GM12878 (cell line): ENCODE results near the gene OLFM2.

Experiments
- EP300 ChIP-seq, 2 experiments: fragments of 150-350 bp in 1 of 2; IDR thresholded peaks; 2 replicates each; pipeline ENCODE4 v1.6.1; 2011 to 2012; ENCODE audit warnings: low read depth in 2 of 2, low read length in 2 of 2, borderline replicate concordance in 1 of 2, improper control_type of control experiment in 1 of 2, inconsistent platforms in 1 of 2; ENCODE audit not compliant: control insufficient read depth in 1 of 2
- EZH2 ChIP-seq: IDR thresholded peaks from 2 replicates; pipeline ENCODE4 v1.6.1; 2012; ENCODE audit warnings: low read depth, mild to moderate bottlenecking, control low read depth, inconsistent platforms, low read length, borderline replicate concordance; ENCODE audit not compliant: control insufficient read depth
- HDGF ChIP-seq: fragments of 450-650 bp; IDR thresholded peaks from 2 replicates; pipeline ENCODE4 v1.6.1; 2016; ENCODE audit warnings: antibody characterized with exemption
- MYC ChIP-seq: IDR thresholded peaks from 2 replicates; pipeline ENCODE4 v1.6.1; 2011; ENCODE audit warnings: mild to moderate bottlenecking, low read length, moderate library complexity, inconsistent platforms; ENCODE audit not compliant: insufficient read depth, insufficient replicate concordance, insufficient read length, severe bottlenecking
- POLR2A ChIP-seq: IDR thresholded peaks from 2 replicates; pipeline ENCODE4 v1.6.1; 2011; ENCODE audit warnings: low read depth, mild to moderate bottlenecking, low read length
- RCOR1 ChIP-seq: conservative IDR thresholded peaks from 2 replicates; pipeline ENCODE4 v1.6.1; 2012; ENCODE audit warnings: low read depth, low read length, improper control_type of control experiment
- SP1 ChIP-seq: IDR thresholded peaks from one replicate; pipeline ENCODE4 v1.6.1; 2011; ENCODE audit warnings: low read depth, low read length
- STAT3 ChIP-seq: IDR thresholded peaks from 2 replicates; pipeline ENCODE4 v1.6.1; 2011; ENCODE audit warnings: low read depth, low read length, improper control_type of control experiment
- ZBED1 ChIP-seq: IDR thresholded peaks from 2 replicates; pipeline ENCODE4 v1.6.1; 2016; ENCODE audit warnings: borderline replicate concordance
- TF ChIP-seq, protein P1 (sequence below), 3 experiments: IDR thresholded peaks in 2 of 3; conservative IDR thresholded peaks in 1 of 3; 2 replicates each; pipeline ENCODE4 v1.5.1; 2011; ENCODE audit warnings: low read depth in 3 of 3, low read length in 3 of 3, mild to moderate bottlenecking in 3 of 3, control low read depth in 2 of 3, moderate library complexity in 2 of 3, inconsistent platforms in 1 of 3, mixed read lengths in 1 of 3; ENCODE audit not compliant: control insufficient read depth in 2 of 3, insufficient read depth in 1 of 3; ENCODE audit errors: extremely low read depth in 1 of 3
- TF ChIP-seq, protein P2 (sequence below): fragments of 450-650 bp; IDR thresholded peaks from 2 replicates; pipeline ENCODE4 v1.6.1; 2017; ENCODE audit warnings: mild to moderate bottlenecking, moderate library complexity
- TF ChIP-seq, protein P3 (sequence below): IDR thresholded peaks from 2 replicates; pipeline ENCODE4 v1.6.1; 2012; ENCODE audit warnings: improper control_type of control experiment, low read depth, low read length; ENCODE audit not compliant: insufficient replicate concordance
- TF ChIP-seq, protein P4 (sequence below): fragments of 450-650 bp; IDR thresholded peaks from 2 replicates; pipeline ENCODE4 v1.6.1; 2018; ENCODE audit warnings: borderline replicate concordance, mild to moderate bottlenecking; ENCODE audit not compliant: partially characterized antibody

DNA sequence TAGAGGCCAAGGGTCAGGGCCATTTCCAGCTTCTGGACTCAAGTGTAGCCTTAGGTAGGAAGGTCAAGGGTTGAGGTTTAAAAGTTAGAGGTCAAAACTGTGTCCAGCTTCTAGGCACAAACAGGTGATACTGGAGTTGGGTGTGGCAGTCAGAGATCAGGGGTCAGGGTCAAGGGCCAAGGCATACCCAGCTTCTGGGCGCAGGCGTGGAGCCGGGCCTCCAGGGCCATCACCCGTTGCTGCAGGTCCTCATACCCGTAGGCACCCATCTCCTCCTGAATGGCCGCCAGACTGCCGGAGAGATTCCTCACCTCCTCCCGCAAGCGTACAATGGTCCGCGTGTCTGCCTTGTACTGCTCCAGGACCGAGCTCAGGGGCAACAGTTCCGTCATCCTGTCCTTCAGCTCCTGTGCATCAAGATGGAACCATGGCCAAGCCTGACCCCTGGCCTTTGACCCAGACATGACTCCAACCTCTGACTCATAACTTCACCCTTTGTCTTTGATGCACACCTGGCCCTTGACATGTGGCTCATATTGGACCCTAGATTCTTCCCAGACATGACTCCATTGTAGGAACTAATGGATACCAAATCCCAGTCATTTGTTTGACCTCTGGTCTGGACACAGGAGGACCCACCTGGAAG, 79.1 kb downstream of the OLFM2 start:
- TF ChIP-seq POLR2A, result no peak
- TF ChIP-seq HDGF, result no peak
- TF ChIP-seq STAT3, result no peak
- TF ChIP-seq MYC, result no peak
- TF ChIP-seq, protein P1, sequence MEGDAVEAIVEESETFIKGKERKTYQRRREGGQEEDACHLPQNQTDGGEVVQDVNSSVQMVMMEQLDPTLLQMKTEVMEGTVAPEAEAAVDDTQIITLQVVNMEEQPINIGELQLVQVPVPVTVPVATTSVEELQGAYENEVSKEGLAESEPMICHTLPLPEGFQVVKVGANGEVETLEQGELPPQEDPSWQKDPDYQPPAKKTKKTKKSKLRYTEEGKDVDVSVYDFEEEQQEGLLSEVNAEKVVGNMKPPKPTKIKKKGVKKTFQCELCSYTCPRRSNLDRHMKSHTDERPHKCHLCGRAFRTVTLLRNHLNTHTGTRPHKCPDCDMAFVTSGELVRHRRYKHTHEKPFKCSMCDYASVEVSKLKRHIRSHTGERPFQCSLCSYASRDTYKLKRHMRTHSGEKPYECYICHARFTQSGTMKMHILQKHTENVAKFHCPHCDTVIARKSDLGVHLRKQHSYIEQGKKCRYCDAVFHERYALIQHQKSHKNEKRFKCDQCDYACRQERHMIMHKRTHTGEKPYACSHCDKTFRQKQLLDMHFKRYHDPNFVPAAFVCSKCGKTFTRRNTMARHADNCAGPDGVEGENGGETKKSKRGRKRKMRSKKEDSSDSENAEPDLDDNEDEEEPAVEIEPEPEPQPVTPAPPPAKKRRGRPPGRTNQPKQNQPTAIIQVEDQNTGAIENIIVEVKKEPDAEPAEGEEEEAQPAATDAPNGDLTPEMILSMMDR (IDR thresholded peaks at IDR 0.05 in 2 of 3, conservative IDR thresholded peaks at IDR 0.05 in 1 of 3; ENCODE audit: control insufficient read depth in 2 of 3, extremely low read depth in 1 of 3, insufficient read depth in 1 of 3, low read depth in 3 of 3, low read length in 3 of 3), result no peak
- TF ChIP-seq EZH2, result no peak
- TF ChIP-seq, protein P2, sequence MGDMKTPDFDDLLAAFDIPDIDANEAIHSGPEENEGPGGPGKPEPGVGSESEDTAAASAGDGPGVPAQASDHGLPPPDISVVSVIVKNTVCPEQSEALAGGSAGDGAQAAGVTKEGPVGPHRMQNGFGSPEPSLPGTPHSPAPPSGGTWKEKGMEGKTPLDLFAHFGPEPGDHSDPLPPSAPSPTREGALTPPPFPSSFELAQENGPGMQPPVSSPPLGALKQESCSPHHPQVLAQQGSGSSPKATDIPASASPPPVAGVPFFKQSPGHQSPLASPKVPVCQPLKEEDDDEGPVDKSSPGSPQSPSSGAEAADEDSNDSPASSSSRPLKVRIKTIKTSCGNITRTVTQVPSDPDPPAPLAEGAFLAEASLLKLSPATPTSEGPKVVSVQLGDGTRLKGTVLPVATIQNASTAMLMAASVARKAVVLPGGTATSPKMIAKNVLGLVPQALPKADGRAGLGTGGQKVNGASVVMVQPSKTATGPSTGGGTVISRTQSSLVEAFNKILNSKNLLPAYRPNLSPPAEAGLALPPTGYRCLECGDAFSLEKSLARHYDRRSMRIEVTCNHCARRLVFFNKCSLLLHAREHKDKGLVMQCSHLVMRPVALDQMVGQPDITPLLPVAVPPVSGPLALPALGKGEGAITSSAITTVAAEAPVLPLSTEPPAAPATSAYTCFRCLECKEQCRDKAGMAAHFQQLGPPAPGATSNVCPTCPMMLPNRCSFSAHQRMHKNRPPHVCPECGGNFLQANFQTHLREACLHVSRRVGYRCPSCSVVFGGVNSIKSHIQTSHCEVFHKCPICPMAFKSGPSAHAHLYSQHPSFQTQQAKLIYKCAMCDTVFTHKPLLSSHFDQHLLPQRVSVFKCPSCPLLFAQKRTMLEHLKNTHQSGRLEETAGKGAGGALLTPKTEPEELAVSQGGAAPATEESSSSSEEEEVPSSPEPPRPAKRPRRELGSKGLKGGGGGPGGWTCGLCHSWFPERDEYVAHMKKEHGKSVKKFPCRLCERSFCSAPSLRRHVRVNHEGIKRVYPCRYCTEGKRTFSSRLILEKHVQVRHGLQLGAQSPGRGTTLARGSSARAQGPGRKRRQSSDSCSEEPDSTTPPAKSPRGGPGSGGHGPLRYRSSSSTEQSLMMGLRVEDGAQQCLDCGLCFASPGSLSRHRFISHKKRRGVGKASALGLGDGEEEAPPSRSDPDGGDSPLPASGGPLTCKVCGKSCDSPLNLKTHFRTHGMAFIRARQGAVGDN, result no peak
- TF ChIP-seq RCOR1, result no peak
- TF ChIP-seq SP1, result no peak
- TF ChIP-seq, protein P3, sequence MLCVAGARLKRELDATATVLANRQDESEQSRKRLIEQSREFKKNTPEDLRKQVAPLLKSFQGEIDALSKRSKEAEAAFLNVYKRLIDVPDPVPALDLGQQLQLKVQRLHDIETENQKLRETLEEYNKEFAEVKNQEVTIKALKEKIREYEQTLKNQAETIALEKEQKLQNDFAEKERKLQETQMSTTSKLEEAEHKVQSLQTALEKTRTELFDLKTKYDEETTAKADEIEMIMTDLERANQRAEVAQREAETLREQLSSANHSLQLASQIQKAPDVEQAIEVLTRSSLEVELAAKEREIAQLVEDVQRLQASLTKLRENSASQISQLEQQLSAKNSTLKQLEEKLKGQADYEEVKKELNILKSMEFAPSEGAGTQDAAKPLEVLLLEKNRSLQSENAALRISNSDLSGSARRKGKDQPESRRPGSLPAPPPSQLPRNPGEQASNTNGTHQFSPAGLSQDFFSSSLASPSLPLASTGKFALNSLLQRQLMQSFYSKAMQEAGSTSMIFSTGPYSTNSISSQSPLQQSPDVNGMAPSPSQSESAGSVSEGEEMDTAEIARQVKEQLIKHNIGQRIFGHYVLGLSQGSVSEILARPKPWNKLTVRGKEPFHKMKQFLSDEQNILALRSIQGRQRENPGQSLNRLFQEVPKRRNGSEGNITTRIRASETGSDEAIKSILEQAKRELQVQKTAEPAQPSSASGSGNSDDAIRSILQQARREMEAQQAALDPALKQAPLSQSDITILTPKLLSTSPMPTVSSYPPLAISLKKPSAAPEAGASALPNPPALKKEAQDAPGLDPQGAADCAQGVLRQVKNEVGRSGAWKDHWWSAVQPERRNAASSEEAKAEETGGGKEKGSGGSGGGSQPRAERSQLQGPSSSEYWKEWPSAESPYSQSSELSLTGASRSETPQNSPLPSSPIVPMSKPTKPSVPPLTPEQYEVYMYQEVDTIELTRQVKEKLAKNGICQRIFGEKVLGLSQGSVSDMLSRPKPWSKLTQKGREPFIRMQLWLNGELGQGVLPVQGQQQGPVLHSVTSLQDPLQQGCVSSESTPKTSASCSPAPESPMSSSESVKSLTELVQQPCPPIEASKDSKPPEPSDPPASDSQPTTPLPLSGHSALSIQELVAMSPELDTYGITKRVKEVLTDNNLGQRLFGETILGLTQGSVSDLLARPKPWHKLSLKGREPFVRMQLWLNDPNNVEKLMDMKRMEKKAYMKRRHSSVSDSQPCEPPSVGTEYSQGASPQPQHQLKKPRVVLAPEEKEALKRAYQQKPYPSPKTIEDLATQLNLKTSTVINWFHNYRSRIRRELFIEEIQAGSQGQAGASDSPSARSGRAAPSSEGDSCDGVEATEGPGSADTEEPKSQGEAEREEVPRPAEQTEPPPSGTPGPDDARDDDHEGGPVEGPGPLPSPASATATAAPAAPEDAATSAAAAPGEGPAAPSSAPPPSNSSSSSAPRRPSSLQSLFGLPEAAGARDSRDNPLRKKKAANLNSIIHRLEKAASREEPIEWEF, result no peak
- no peak for TF ChIP-seq ZBED1
- TF ChIP-seq, protein P4, sequence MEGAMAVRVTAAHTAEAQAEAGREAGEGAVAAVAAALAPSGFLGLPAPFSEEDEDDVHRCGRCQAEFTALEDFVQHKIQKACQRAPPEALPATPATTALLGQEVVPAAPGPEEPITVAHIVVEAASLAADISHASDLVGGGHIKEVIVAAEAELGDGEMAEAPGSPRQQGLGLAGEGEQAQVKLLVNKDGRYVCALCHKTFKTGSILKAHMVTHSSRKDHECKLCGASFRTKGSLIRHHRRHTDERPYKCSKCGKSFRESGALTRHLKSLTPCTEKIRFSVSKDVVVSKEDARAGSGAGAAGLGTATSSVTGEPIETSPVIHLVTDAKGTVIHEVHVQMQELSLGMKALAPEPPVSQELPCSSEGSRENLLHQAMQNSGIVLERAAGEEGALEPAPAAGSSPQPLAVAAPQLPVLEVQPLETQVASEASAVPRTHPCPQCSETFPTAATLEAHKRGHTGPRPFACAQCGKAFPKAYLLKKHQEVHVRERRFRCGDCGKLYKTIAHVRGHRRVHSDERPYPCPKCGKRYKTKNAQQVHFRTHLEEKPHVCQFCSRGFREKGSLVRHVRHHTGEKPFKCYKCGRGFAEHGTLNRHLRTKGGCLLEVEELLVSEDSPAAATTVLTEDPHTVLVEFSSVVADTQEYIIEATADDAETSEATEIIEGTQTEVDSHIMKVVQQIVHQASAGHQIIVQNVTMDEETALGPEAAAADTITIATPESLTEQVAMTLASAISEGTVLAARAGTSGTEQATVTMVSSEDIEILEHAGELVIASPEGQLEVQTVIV, result no peak
- TF ChIP-seq EP300 (IDR thresholded peaks at IDR 0.05; ENCODE audit: borderline replicate concordance in 1 of 2, control insufficient read depth in 1 of 2, low read depth in 2 of 2, low read length in 2 of 2), result no peak
